ENCODE data around the gene PLSCR2. TPM values are rescaled to one million over a fixed set of nuclear protein-coding genes. Genes with fewer than 3 reads are reported as not detected.

Gene PLSCR2, protein sequence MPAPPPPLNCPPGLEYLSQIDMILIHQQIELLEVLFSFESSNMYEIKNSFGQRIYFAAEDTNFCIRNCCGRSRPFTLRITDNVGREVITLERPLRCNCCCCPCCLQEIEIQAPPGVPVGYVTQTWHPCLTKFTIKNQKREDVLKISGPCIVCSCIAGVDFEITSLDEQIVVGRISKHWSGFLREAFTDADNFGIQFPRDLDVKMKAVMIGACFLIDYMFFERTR
- total RNA-seq (2011; cell fraction: chromatin; rRNA removed; ENCODE audit: low replicate concordance), result not detected in 2 replicates
- total RNA-seq (2011; cell fraction: nucleolus; rRNA removed), result 1.2 TPM in 1 of 2 replicates, not detected in the other
- total RNA-seq (2011; cell fraction: nucleoplasm; rRNA removed), result not detected in 2 replicates
- total RNA-seq (2014; rRNA removed) (not detected in 2 replicates), total RNA-seq (2014; rRNA removed; fragmentation: Illumina TruSeq; extraction: Trizol) (0.25 and 0.26 TPM in 2 replicates), total RNA-seq (2015; rRNA removed; fragmentation: Illumina TruSeq; extraction: Trizol) (0.25 and 0.30 TPM in 2 replicates), total RNA-seq (2021) (0.18 and 0.40 TPM in 2 replicates), polyA plus RNA-seq (2011; rRNA removed) (not detected in 2 replicates), polyA plus RNA-seq (2014; fragmentation: Illumina TruSeq; extraction: Trizol) (not detected in 2 replicates), polyA plus RNA-seq (2014; fragmentation: Nextera tagmentation; extraction: Ambion mirVana) (under 1 TPM; 0.07 to 0.49 TPM), polyA plus RNA-seq (2014; rRNA removed) (not detected in 2 replicates), polyA minus RNA-seq (2011; rRNA and poly(A)+ RNA removed) (not detected in 2 replicates), Bru-seq, nascent RNA (percentile 36 among the genes with signal in this experiment), BruChase-seq, experiment 1, labeled RNA remaining after a 2-hour chase (percentile 49 among the genes with signal in this experiment), BruChase-seq, experiment 2, labeled RNA remaining after a 6-hour chase (percentile 48 among the genes with signal in this experiment)
- 0.06 TPM in 1 of 2 replicates, not detected in the other for polyA plus RNA-seq (2011; cell fraction: cytosol; rRNA removed)
- polyA plus RNA-seq (2011; cell fraction: nucleus; rRNA removed), result 0.31 TPM in 1 of 2 replicates, not detected in the other
- polyA plus RNA-seq (2012), result 0.22 TPM in 1 of 2 replicates, not detected in the other
- polyA minus RNA-seq (2011; cell fraction: cytosol; rRNA and poly(A)+ RNA removed), result not detected in 2 replicates
- not detected in 2 replicates for polyA minus RNA-seq (2011; cell fraction: nucleus; rRNA and poly(A)+ RNA removed)
- long read RNA-seq, experiment 1, partial matches to known transcripts, result 0 of 2 reads
- long read RNA-seq, experiment 1, other reads (novel, unspliced or antisense), result 2 of 2 reads
- long read RNA-seq, experiment 2, result 0 reads
- long read RNA-seq, experiment 3, result 0 reads

DNA sequence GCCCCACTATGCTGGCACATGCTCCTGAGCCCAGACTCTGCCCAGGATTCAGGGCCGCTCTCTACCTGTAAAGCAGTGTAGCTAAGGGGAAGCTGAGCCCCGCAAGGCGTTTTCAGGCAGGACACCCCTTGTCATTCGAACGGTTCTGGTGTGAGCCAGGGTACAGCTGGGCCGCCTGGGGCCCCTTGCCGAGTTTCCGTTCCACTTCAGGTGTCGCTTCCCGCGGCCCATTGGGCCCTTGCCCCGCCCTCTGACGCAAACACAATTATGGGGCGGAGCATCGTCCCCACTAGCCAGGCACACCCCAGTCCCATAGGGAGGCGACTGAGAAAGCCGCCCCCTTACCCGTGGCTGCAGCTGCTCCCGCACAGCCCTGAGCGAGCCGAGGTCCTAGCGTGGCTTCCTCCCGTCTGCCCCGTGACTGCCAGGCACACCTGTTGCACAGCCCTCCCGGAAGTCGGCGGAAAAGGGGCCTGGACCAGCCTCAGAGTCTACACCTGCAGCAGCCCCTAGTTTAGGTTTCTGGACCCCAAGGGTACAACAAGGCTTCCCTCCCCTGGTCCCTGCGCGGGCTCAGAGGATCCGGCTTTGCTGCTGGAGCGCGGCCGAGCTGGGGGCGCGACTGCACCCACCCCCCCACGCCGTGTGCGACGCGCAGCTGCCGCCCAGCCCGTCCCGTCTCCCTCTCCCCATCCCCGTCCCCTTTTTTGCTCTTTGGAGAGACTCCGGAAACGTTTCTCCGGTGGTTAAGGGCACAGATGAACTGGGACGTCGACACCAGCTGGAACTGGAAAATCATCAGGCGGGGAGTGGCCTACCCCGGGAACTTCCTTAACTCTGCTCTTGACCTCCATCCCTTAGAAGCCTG, at the start of gene PLSCR2:
PLSCR2 (minus strand) TSS at position 412 of the 868 bp plus-strand sequence. CDS start 9,657 bp downstream, outside the sequence.
- WGBS (ENCODE audit: insufficient coverage, low coverage, missing lambda C conversion rate), result 7% methylated on average over 34 of the region's 51 CpGs
- Histone ChIP-seq H3K27ac (ENCODE audit: extremely low read depth, low read depth, low read length) (peak within 1 kb of the TSS; percentile 82), H3K36me3 (ENCODE audit: control insufficient read depth, insufficient read depth, low read length) (no peaks in the 10 kb centered on the region), H3K27me3 (ENCODE audit: control insufficient read depth in 2 of 2, insufficient read depth in 2 of 2, low read length in 2 of 2) (no peaks in the 10 kb centered on the region), H2AFZ (ENCODE audit: low read depth, low read length) (peak within 1 kb of the TSS; percentile 97), H3K9ac (ENCODE audit: insufficient read depth in 1 of 2, low read depth in 2 of 2, low read length in 2 of 2) (peak within 1 kb of the TSS; percentile 78 to 92), H3K4me1 (replicated peaks in 1 of 2; ENCODE audit: control insufficient read depth in 2 of 2, insufficient read depth in 2 of 2, low read length in 2 of 2) (peaks cover 3 to 9% of the 10 kb centered on the region in 2 experiments; a peak in 2 of 5 replicates), H3K9me1 (ENCODE audit: control insufficient read depth, insufficient read depth, low read length) (no peaks in the 10 kb centered on the region), H3K4me2 (ENCODE audit: insufficient read depth, low read length) (peak within 1 kb of the TSS; percentile 85), H3K4me3 (peak within 1 kb of the TSS; percentile 48), H3K79me2 (ENCODE audit: control insufficient read depth, insufficient read depth, low read length) (peaks cover 2% of the 10 kb centered on the region; the same call in 2 of the 3 replicates), H3K9me3 (replicated peaks; ENCODE audit: control insufficient read depth, insufficient read depth, low read depth, low read length) (no peaks in the 10 kb centered on the region), H4K20me1 (replicated peaks; ENCODE audit: control insufficient read depth, insufficient read depth, low read length) (no peaks in the 10 kb centered on the region)
- ChIA-PET POLR2A (interaction anchor here (0.7 to 3.2 kb wide), 5 partner anchors 12 to 75 kb away, joined by 3 to 12 read pairs (median 5); partner anchors contain the start of gene PLSCR1), CTCF (ENCODE audit: low intra/inter-chr PET ratio) (no interaction called here)
- FAIRE-seq, result peak; percentile 84
- in situ Hi-C loops (cut with MboI) (no loop called here), intact Hi-C loops (cut with micrococcal nuclease) (loop anchor here (1.0 to 5.0 kb wide), 4 partner anchors 27 to 98 kb away; partner anchors contain the start of gene PLSCR1)
- BruUV-seq (replicated peaks), result no TSS peak
- DNase-seq (ENCODE audit: extremely low read depth in 1 of 4, low spot score in 3 of 4), result peak; percentile 85 to 88 (median 86)
- ATAC-seq, result peak; percentile 97
- TF ChIP-seq, protein P1, sequence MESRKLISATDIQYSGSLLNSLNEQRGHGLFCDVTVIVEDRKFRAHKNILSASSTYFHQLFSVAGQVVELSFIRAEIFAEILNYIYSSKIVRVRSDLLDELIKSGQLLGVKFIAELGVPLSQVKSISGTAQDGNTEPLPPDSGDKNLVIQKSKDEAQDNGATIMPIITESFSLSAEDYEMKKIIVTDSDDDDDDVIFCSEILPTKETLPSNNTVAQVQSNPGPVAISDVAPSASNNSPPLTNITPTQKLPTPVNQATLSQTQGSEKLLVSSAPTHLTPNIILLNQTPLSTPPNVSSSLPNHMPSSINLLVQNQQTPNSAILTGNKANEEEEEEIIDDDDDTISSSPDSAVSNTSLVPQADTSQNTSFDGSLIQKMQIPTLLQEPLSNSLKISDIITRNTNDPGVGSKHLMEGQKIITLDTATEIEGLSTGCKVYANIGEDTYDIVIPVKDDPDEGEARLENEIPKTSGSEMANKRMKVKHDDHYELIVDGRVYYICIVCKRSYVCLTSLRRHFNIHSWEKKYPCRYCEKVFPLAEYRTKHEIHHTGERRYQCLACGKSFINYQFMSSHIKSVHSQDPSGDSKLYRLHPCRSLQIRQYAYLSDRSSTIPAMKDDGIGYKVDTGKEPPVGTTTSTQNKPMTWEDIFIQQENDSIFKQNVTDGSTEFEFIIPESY (CRISPR knock-in tag; IDR thresholded peaks at IDR 0.05), result peak; percentile 87
- TF ChIP-seq ATF1 (CRISPR knock-in tag; IDR thresholded peaks at IDR 0.05) (no peak), ATF1 (tag; IDR thresholded peaks at IDR 0.05) (peak; percentile 87), KDM1A (IDR thresholded peaks at IDR 0.05) (no peak), HDAC3 (IDR thresholded peaks at IDR 0.05; ENCODE audit: borderline replicate concordance, partially characterized antibody) (no peak), BRD4 (IDR thresholded peaks at IDR 0.05) (peak; percentile 58; the same call in 1 of the 2 replicates), SMAD4 (CRISPR knock-in tag; conservative IDR thresholded peaks at IDR 0.05) (0 out of 2 replicates have a peak, but pooled peaks have one; percentile 33), CC2D1A (IDR thresholded peaks at IDR 0.05) (0 out of 2 replicates have a peak, but pooled peaks have one; percentile 6), MAZ (CRISPR knock-in tag; conservative IDR thresholded peaks at IDR 0.05 in 1 of 2, IDR thresholded peaks at IDR 0.05 in 1 of 2) (peak; percentile 85 to 86), ZNF263 (CRISPR knock-in tag; IDR thresholded peaks at IDR 0.05; ENCODE audit: borderline replicate concordance) (no peak), CXXC5 (CRISPR knock-in tag; IDR thresholded peaks at IDR 0.05) (peak; percentile 50), ZNF24 (IDR thresholded peaks at IDR 0.05) (no peak), ATF7 (IDR thresholded peaks at IDR 0.05) (peak; percentile 48; the same call in 1 of the 2 replicates), ZNF436 (CRISPR knock-in tag; IDR thresholded peaks at IDR 0.05) (no peak), EGR1 (conservative IDR thresholded peaks at IDR 0.05) (peak; percentile 50), ZNF146 (CRISPR knock-in tag; IDR thresholded peaks at IDR 0.05; ENCODE audit: unreplicated experiment) (no peak)
